ENCODE results near the gene DNAJA4.
"Not testable (repeated sequence)": the region's sequence is repeated elsewhere in the genome, so short reads cannot be mapped to it uniquely, and the experiment has no call there.

Gene DNAJA4

GRCh38 chr15:78244101-78244500 lies 20.3 kb upstream of the DNAJA4 start:
- no peak for DNase-seq (ENCODE audit: low read depth in 2 of 2)

GRCh38 chr15:78244893-78245292 lies 19.5 kb upstream of the DNAJA4 start:
- no peak for DNase-seq (ENCODE audit: low read depth in 2 of 2)

- not testable (repeated sequence) for DNase-seq (ENCODE audit: low read depth in 2 of 2)
Measured at GRCh38 chr15:78245392-78245791, 19.0 kb upstream of the DNAJA4 start.

- DNase-seq (ENCODE audit: low read depth in 2 of 2): not testable (repeated sequence)
Measured at GRCh38 chr15:78245976-78246620, 18.3 kb upstream of the DNAJA4 start.

GRCh38 chr15:78247911-78248310 lies 16.5 kb upstream of the DNAJA4 start:
- DNase-seq (ENCODE audit: low read depth in 2 of 2): no peak

GRCh38 chr15:78249131-78249530 lies 15.2 kb upstream of the DNAJA4 start:
- no peak for DNase-seq (ENCODE audit: low read depth in 2 of 2)

GRCh38 chr15:78251136-78251535 lies 13.2 kb upstream of the DNAJA4 start:
- DNase-seq (ENCODE audit: low read depth in 2 of 2): no peak

- DNase-seq (ENCODE audit: low read depth in 2 of 2): no peak
Measured at GRCh38 chr15:78255421-78256043, 8.8 kb upstream of the DNAJA4 start.

GRCh38 chr15:78256044-78256437 lies 8.3 kb upstream of the DNAJA4 start:
- DNase-seq (ENCODE audit: low read depth in 2 of 2): no peak

GRCh38 chr15:78257681-78258080 lies 6.7 kb upstream of the DNAJA4 start:
- no peak for DNase-seq (ENCODE audit: low read depth in 2 of 2)

- no peak for DNase-seq (ENCODE audit: low read depth in 2 of 2)
Measured at GRCh38 chr15:78259232-78259631, 5.1 kb upstream of the DNAJA4 start.

- DNase-seq (ENCODE audit: low read depth in 2 of 2): no peak
Measured at GRCh38 chr15:78260489-78260888, 3.9 kb upstream of the DNAJA4 start.

- DNase-seq (ENCODE audit: low read depth in 2 of 2): no peak
Measured at GRCh38 chr15:78261062-78261461, 3.3 kb upstream of the DNAJA4 start.

GRCh38 chr15:78263351-78263781 lies 996 bp upstream of the DNAJA4 start:
- no peak for DNase-seq (ENCODE audit: low read depth in 2 of 2)

GRCh38 chr15:78263907-78264303 lies 457 bp upstream of the DNAJA4 start:
- DNase-seq (ENCODE audit: low read depth in 2 of 2): no peak

- DNase-seq (ENCODE audit: low read depth in 2 of 2): no peak
Measured at GRCh38 chr15:78265137-78265460, 737 bp downstream of the DNAJA4 start.

GRCh38 chr15:78265752-78266224 lies 1.4 kb downstream of the DNAJA4 start:
- no peak for DNase-seq (ENCODE audit: low read depth in 2 of 2)

GRCh38 chr15:78266229-78266628 lies 1.9 kb downstream of the DNAJA4 start:
- no peak for DNase-seq (ENCODE audit: low read depth in 2 of 2)

- DNase-seq (ENCODE audit: low read depth in 2 of 2): no peak
Measured at GRCh38 chr15:78266806-78267205, 2.4 kb downstream of the DNAJA4 start.

GRCh38 chr15:78272316-78272715 lies 8.0 kb downstream of the DNAJA4 start:
- DNase-seq (ENCODE audit: low read depth in 2 of 2): no peak

GRCh38 chr15:78272776-78273175 lies 8.4 kb downstream of the DNAJA4 start:
- DNase-seq (ENCODE audit: low read depth in 2 of 2): no peak

GRCh38 chr15:78274994-78275393 lies 10.6 kb downstream of the DNAJA4 start:
- DNase-seq (ENCODE audit: low read depth in 2 of 2): no peak

- DNase-seq (ENCODE audit: low read depth in 2 of 2): no peak
Measured at GRCh38 chr15:78276064-78276943, 11.9 kb downstream of the DNAJA4 start.

Data from stimulated activated CD4-positive, alpha-beta T cell treated with anti-CD3 and anti-CD28 coated beads, Interleukin-12 subunit alpha, Interleukin-12 subunit beta, amount 100 ng/mL, for 24 hours (primary cell).